SH-SY5Y (cell line): Measurements from ENCODE around the gene MYH6.

Experiments
- GATA2 ChIP-seq: IDR thresholded peaks from 2 replicates; pipeline ENCODE4 v1.6.1; 2011; ENCODE audit warnings: mild to moderate bottlenecking, low read depth, low read length
- GATA3 ChIP-seq: IDR thresholded peaks from 2 replicates; pipeline ENCODE4 v1.6.1; 2011; ENCODE audit warnings: low read depth, mild to moderate bottlenecking, low read length, moderate library complexity

- TF ChIP-seq GATA2 (no peak), GATA3 (no peak)
Measured at GRCh38 chr14:23432102-23432925, 24.2 kb upstream of the MYH6 start.
